HepG2 (cell line): Measurements from ENCODE around the gene SRCIN1. TPM values are rescaled to one million over a fixed set of nuclear protein-coding genes. Genes with fewer than 3 reads are reported as not detected.

Source experiments
- ATAC-seq: fragments of 200-7000 bp; cut with Tn5 transposase; 3 replicates; pipeline ENCODE4 v1.9.1; 2020; ENCODE audit warnings: mild to moderate bottlenecking, moderate library complexity
- BruUV-seq: library from RNA; stranded (reverse); fragments of 400-500 nt; replicated peaks from 2 replicates; lab custom pipeline; 2021; lab: Mats Ljungman, UMichigan
- CTCF ChIA-PET: fragments of 300-600 bp; formaldehyde crosslinking; extraction: SDS; loops from one replicate; lab custom pipeline; 2021; ENCODE audit warnings: low total read pairs, inconsistent platforms, low intra/inter-chr PET ratio; lab: Yijun Ruan, JAX
- POLR2A ChIA-PET: fragments of 350-600 bp; sonication (Branson Sonifier 250); formaldehyde crosslinking; loops from one replicate; lab custom pipeline; 2020; ENCODE audit warnings: antibody characterized with exemption, inconsistent platforms; lab: Yijun Ruan, JAX
- DNase-seq: peaks from one replicate; pipeline ENCODE4 v3.0.0-alpha.2; 2015; ENCODE audit warnings: low spot score
- FAIRE-seq: peaks from 3 replicates; lab custom pipeline; 2011; peaks lifted over from hg19 to GRCh38; lab: Jason Lieb, UNC
- H2AFZ ChIP-seq: one replicate; pipeline ENCODE4 v1.6.1; 2011; ENCODE audit warnings: low read length, inconsistent platforms
- H3K27ac ChIP-seq: fragments of 300-600 bp; 3 replicates; pipeline ENCODE4 v1.8.0; 2011; ENCODE audit warnings: mixed run types, mild to moderate bottlenecking, mixed read lengths, low read length, inconsistent platforms; ENCODE audit not compliant: insufficient read depth; ENCODE audit errors: extremely low read length
- H3K27me3 ChIP-seq, 2 experiments: fragments of 200-600 bp in 1 of 2; 2 replicates in 1 of 2; 3 replicates in 1 of 2; pipeline versions ENCODE4 v1.6.0 to v1.8.0; 2011; ENCODE audit warnings: low read length in 2 of 2, mild to moderate bottlenecking in 2 of 2, moderate library complexity in 2 of 2, inconsistent platforms in 1 of 2; ENCODE audit not compliant: insufficient read depth in 2 of 2, control insufficient read depth in 1 of 2
- H3K36me3 ChIP-seq, 2 experiments: fragments of 200-600 bp in 1 of 2; replicated peaks in 1 of 2; 2 replicates in 1 of 2; 3 replicates in 1 of 2; pipeline versions ENCODE4 v1.5.1 to v1.8.0; 2011; ENCODE audit warnings: low read length in 2 of 2, inconsistent platforms in 1 of 2; ENCODE audit not compliant: insufficient read depth in 2 of 2, control insufficient read depth in 1 of 2
- H3K4me1 ChIP-seq: 2 replicates; pipeline ENCODE4 v1.5.1; 2012; ENCODE audit warnings: low read length, inconsistent platforms; ENCODE audit not compliant: insufficient read depth
- H3K4me2 ChIP-seq: 2 replicates; pipeline ENCODE4 v1.6.0; 2011; ENCODE audit warnings: low read depth, low read length, inconsistent platforms
- H3K4me3 ChIP-seq, 3 experiments: fragments of 200-600 bp in 1 of 3; sonication (generic), shearing (Covaris generic) in 1 of 3; replicated peaks in 1 of 3; 2 replicates each; pipeline ENCODE4 v1.5.1; 2011 to 2016; ENCODE audit warnings: low read length in 3 of 3, inconsistent platforms in 2 of 3, low read depth in 2 of 3, mild to moderate bottlenecking in 2 of 3, control low read depth in 1 of 3, mixed read lengths in 1 of 3; ENCODE audit not compliant: insufficient read depth in 1 of 3
- H3K79me2 ChIP-seq: one replicate; pipeline ENCODE4 v1.6.1; 2011; ENCODE audit warnings: low read length, inconsistent platforms; ENCODE audit not compliant: insufficient read depth
- H3K9ac ChIP-seq: 2 replicates; pipeline ENCODE4 v1.6.0; 2011; ENCODE audit warnings: mild to moderate bottlenecking, low read depth, low read length, inconsistent platforms; ENCODE audit not compliant: insufficient read depth
- H3K9me3 ChIP-seq: 2 replicates; pipeline ENCODE4 v1.5.1; 2012; ENCODE audit warnings: mild to moderate bottlenecking, low read length
- H4K20me1 ChIP-seq: 2 replicates; pipeline ENCODE4 v1.6.0; 2011; ENCODE audit warnings: inconsistent platforms, mild to moderate bottlenecking, low read length, moderate library complexity; ENCODE audit not compliant: insufficient read depth
- ATF7-NPFF ChIP-seq: sonication (generic); formaldehyde crosslinking; IDR thresholded peaks from 2 replicates; pipeline ENCODE4 v1.8.1; 2023; ENCODE audit warnings: mild to moderate bottlenecking, low read depth, missing genetic modification reagents, moderate library complexity
- EHMT2 ChIP-seq: fragments of 200-600 bp; sonication (generic); IDR thresholded peaks from 2 replicates; pipeline ENCODE4 v1.7.0; 2017; ENCODE audit warnings: antibody characterized with exemption, low read depth, low read length, borderline replicate concordance
- ESRRA ChIP-seq: sonication (generic); formaldehyde crosslinking; IDR thresholded peaks from 2 replicates; pipeline ENCODE4 v1.5.1; 2020; ENCODE audit warnings: mild to moderate bottlenecking, low read depth, missing genetic modification reagents
- FIP1L1 ChIP-seq: fragments of 200-400 bp; formaldehyde crosslinking; IDR thresholded peaks from 2 replicates; pipeline ENCODE4 v1.6.1; 2018; ENCODE audit warnings: low read depth, mild to moderate bottlenecking, low read length, moderate library complexity, borderline replicate concordance; ENCODE audit not compliant: insufficient read depth
- GATAD2A ChIP-seq: IDR thresholded peaks from 2 replicates; pipeline ENCODE4 v1.6.1; 2016
- NR2F6 ChIP-seq, 2 experiments: IDR thresholded peaks; 2 replicates each; pipeline ENCODE4 v1.6.1; 2016; ENCODE audit warnings: antibody characterized with exemption in 1 of 2, mild to moderate bottlenecking in 1 of 2
- PAF1 ChIP-seq: IDR thresholded peaks from 2 replicates; pipeline ENCODE4 v1.6.1; 2016; ENCODE audit warnings: missing genetic modification reagents, missing compliant biosample characterization
- PHF5A ChIP-seq: IDR thresholded peaks from one replicate; pipeline ENCODE4 v1.6.1; 2018; ENCODE audit warnings: low read depth, missing genetic modification reagents; ENCODE audit not compliant: unreplicated experiment
- POLR2G ChIP-seq: fragments of 200-400 bp; formaldehyde crosslinking; IDR thresholded peaks from 2 replicates; pipeline ENCODE4 v1.6.1; 2018; ENCODE audit warnings: mild to moderate bottlenecking, low read depth, low read length, moderate library complexity
- RARA ChIP-seq: IDR thresholded peaks from 2 replicates; pipeline ENCODE4 v1.6.1; 2016; ENCODE audit warnings: missing genetic modification reagents, missing compliant biosample characterization
- THAP8 ChIP-seq: sonication (generic); formaldehyde crosslinking; IDR thresholded peaks from 2 replicates; pipeline ENCODE4 v1.5.1; 2020; ENCODE audit warnings: missing genetic modification reagents, mild to moderate bottlenecking, borderline replicate concordance
- ZNF143 ChIP-seq: sonication (generic); formaldehyde crosslinking; IDR thresholded peaks from 2 replicates; pipeline ENCODE4 v1.4.0; 2020; ENCODE audit warnings: missing genetic modification reagents
- ZNF276 ChIP-seq: sonication (generic); formaldehyde crosslinking; IDR thresholded peaks from 2 replicates; pipeline ENCODE4 v1.4.0; 2020; ENCODE audit warnings: mild to moderate bottlenecking, low read depth, missing genetic modification reagents
- ZNF296 ChIP-seq: sonication (generic); formaldehyde crosslinking; conservative IDR thresholded peaks from 2 replicates; pipeline ENCODE4 v1.5.0; 2020; ENCODE audit warnings: mild to moderate bottlenecking, missing genetic modification reagents
- ZNF746 ChIP-seq: sonication (generic); formaldehyde crosslinking; IDR thresholded peaks from 2 replicates; pipeline ENCODE4 v1.8.0; 2022; ENCODE audit warnings: mild to moderate bottlenecking, missing genetic modification reagents
- ZSCAN31 ChIP-seq: sonication (generic); formaldehyde crosslinking; IDR thresholded peaks from 2 replicates; pipeline ENCODE4 v1.5.0; 2020; ENCODE audit warnings: low read depth, mild to moderate bottlenecking, missing genetic modification reagents
- WGBS: methylation state at CpG from one replicate; pipeline ENCODE4 v1.1.6; 2017; ENCODE audit warnings: low lambda C conversion rate; 5-methylcytosine and 5-hydroxymethylcytosine counted together
- in situ Hi-C: cut with HindIII; loops from 2 replicates; pipeline ENCODE4 v1.10.0; 2017; ENCODE audit warnings: low pct_unique_long_range_greater_than_20kb; ENCODE audit not compliant: extremely low pct_ligation_motif_present
- intact Hi-C: fragments of 100-400 bp; cut with micrococcal nuclease; formaldehyde crosslinking; loops from one replicate; pipeline ENCODE4 v1.10.0; 2022; ENCODE audit not compliant: unreplicated experiment
- polyA plus RNA-seq, 8 experiments: library from polyadenylated mRNA; depleted of rRNA in 3 of 8; stranded (reverse) in 7 of 8; unstranded in 1 of 8; fragments of >200 nt; fragmentation: Illumina TruSeq in 4 of 8; extraction: Trizol in 4 of 8; gene quantifications; 2 replicates each; pipeline versions ENCODE4 v1.2.1 to v1.2.3, GENCODE V29; 2011 to 2016; ENCODE audit warnings: low read depth in 4 of 8, missing spikeins in 1 of 8, mixed read lengths in 1 of 8; ENCODE audit not compliant: insufficient read depth in 1 of 8
- total RNA-seq, 5 experiments: library from RNA; depleted of rRNA; stranded (reverse); fragments of >200 nt; fragmentation: Illumina TruSeq; extraction: Trizol; gene quantifications; 2 replicates each; pipeline ENCODE4 v1.2.3, GENCODE V29; 2016; ENCODE audit warnings: low read depth in 1 of 5

Gene SRCIN1
- total and polyA plus RNA-seq, 2 of the 13 experiments (the other 11 are each of a cell fraction or from before 2014, with no cell fraction given) = 1.2 to 9.6 TPM

- H2AFZ ChIP-seq = no peak overlapping the region
- H3K9me3 ChIP-seq = no peaks in the 10 kb centered on the region
- peaks cover 13 to 43% of the 10 kb centered on the region in 2 experiments for H3K27me3 ChIP-seq
- H3K27ac ChIP-seq = no peak overlapping the region
- WGBS = 74% methylated on average over 4 of the region's 4 CpGs
- H3K4me3 ChIP-seq = no peak overlapping the region
- CTCF ChIA-PET = no interaction called here
- no peaks in the 10 kb centered on the region for H3K4me1 ChIP-seq
- no peaks in the 10 kb centered on the region for H3K36me3 ChIP-seq
- ATAC-seq (no peak), DNase-seq (no peak), FAIRE-seq (no peak)
- H3K4me2 ChIP-seq = no peak overlapping the region
- POLR2A ChIA-PET = no interaction called here
- intact Hi-C loops (no loop called here), in situ Hi-C loops (no loop called here)
- no TSS peak for BruUV-seq
- no peaks in the 10 kb centered on the region for H3K79me2 ChIP-seq
- no peaks in the 10 kb centered on the region; the same call in 1 of the 2 replicates for H4K20me1 ChIP-seq
- no peak for TF ChIP-seq ZNF746
- no peak for TF ChIP-seq THAP8 (CRISPR knock-in tag)
- TF ChIP-seq ZNF143 (CRISPR knock-in tag) = no peak
- TF ChIP-seq GATAD2A (CRISPR knock-in tag) = no peak
- TF ChIP-seq PHF5A (CRISPR knock-in tag) = no peak
- no peak for TF ChIP-seq EHMT2
- no peak for TF ChIP-seq POLR2G
- TF ChIP-seq ATF7-NPFF = no peak
- TF ChIP-seq RARA (CRISPR knock-in tag) = no peak
- no peak for TF ChIP-seq ESRRA (CRISPR knock-in tag)
- TF ChIP-seq PAF1 = no peak
- no peak for TF ChIP-seq ZSCAN31 (CRISPR knock-in tag)
- no peak for TF ChIP-seq FIP1L1
- TF ChIP-seq ZNF296 (CRISPR knock-in tag) = no peak
- no peak for TF ChIP-seq ZNF276 (CRISPR knock-in tag)
- TF ChIP-seq NR2F6 (IDR thresholded peaks at IDR 0.05) = no peak
- TF ChIP-seq NR2F6 (CRISPR knock-in tag; IDR thresholded peaks at IDR 0.05) = no peak
- H3K9ac ChIP-seq = no peak overlapping the region
These were observed 69.1 kb downstream of the SRCIN1 start for GRCh38 chr17:38536661-38537060.
